ENCODE results near the gene PIP5K1A.

DNA sequence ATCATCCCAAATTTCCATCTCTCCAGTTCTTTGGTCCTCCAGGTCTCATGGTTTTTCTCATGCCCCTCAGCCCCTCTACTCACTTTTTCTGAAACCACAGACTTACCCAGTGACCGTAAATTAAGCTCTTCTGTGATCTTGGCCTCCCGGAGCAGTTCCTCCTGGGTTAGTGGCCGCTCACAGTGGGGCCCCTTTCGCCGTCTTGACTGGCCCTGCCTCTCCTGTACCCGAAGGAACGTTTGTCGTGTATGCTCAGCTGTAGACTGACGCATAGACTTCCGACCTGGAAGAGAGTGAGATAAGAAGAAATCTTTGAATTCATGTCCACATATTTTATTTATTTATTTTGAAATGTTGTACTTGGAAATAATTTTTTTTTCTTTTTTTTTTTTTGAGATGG, 14.1 kb upstream of the PIP5K1A start:
- no peak for TF ChIP-seq TAF1 (IDR thresholded peaks at IDR 0.05; ENCODE audit: borderline replicate concordance, insufficient read depth, low read length)
- TF ChIP-seq, protein P1, sequence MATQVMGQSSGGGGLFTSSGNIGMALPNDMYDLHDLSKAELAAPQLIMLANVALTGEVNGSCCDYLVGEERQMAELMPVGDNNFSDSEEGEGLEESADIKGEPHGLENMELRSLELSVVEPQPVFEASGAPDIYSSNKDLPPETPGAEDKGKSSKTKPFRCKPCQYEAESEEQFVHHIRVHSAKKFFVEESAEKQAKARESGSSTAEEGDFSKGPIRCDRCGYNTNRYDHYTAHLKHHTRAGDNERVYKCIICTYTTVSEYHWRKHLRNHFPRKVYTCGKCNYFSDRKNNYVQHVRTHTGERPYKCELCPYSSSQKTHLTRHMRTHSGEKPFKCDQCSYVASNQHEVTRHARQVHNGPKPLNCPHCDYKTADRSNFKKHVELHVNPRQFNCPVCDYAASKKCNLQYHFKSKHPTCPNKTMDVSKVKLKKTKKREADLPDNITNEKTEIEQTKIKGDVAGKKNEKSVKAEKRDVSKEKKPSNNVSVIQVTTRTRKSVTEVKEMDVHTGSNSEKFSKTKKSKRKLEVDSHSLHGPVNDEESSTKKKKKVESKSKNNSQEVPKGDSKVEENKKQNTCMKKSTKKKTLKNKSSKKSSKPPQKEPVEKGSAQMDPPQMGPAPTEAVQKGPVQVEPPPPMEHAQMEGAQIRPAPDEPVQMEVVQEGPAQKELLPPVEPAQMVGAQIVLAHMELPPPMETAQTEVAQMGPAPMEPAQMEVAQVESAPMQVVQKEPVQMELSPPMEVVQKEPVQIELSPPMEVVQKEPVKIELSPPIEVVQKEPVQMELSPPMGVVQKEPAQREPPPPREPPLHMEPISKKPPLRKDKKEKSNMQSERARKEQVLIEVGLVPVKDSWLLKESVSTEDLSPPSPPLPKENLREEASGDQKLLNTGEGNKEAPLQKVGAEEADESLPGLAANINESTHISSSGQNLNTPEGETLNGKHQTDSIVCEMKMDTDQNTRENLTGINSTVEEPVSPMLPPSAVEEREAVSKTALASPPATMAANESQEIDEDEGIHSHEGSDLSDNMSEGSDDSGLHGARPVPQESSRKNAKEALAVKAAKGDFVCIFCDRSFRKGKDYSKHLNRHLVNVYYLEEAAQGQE (IDR thresholded peaks at IDR 0.05; ENCODE audit: insufficient read depth in 1 of 2, low read depth in 2 of 2, low read length in 2 of 2) = no peak
